ENCODE measurements around the gene ADGRG3.

The ADGRG3 gene

DNA sequence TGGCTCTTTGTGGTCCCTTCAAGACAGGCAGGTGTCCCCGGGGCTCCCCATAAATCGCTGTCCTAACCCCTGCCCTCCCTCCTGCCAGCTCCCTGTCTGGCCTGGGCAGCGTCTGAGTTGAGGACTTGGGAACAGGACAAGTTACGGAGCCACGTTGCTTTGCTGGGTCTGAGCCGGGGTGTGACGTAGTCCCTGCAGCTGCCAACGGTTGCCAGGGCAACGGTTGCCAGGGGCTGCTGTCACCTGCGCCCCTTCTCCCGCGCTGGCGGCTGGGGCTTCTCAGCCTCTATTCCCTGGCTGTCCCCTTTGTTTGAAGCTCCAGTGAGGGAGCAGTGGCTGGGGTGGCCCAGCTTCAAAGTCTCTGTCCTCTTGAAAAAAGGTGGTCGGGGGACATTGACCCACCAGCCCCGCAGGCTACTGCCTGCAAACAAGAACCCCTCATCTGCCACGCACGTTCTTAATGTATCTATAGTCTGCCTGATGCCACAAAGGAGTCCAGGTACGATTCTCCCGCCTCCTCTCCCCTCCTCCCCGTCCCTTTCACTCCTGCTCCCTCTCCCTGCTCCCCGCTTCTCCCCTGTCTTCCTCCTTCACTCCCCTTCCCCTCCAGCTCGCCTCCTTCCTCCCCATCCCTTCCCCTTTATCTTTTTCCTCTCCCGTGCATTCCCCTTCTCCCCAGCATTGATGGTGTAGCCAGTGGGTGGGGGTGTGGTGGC, 28.8 kb upstream of the ADGRG3 start:
- H3K27ac Mint-ChIP-seq = peak overlapping the region in 2 of 3 experiments; percentile 35 to 55
- no peaks in the 10 kb centered on the region for H3K9me3 Mint-ChIP-seq
- TF ChIP-seq, protein P1, sequence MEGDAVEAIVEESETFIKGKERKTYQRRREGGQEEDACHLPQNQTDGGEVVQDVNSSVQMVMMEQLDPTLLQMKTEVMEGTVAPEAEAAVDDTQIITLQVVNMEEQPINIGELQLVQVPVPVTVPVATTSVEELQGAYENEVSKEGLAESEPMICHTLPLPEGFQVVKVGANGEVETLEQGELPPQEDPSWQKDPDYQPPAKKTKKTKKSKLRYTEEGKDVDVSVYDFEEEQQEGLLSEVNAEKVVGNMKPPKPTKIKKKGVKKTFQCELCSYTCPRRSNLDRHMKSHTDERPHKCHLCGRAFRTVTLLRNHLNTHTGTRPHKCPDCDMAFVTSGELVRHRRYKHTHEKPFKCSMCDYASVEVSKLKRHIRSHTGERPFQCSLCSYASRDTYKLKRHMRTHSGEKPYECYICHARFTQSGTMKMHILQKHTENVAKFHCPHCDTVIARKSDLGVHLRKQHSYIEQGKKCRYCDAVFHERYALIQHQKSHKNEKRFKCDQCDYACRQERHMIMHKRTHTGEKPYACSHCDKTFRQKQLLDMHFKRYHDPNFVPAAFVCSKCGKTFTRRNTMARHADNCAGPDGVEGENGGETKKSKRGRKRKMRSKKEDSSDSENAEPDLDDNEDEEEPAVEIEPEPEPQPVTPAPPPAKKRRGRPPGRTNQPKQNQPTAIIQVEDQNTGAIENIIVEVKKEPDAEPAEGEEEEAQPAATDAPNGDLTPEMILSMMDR (IDR thresholded peaks at IDR 0.05; ENCODE audit: unreplicated experiment in 3 of 3) = no peak
- H3K4me3 Mint-ChIP-seq = no peak overlapping the region
- H3K4me1 Mint-ChIP-seq = peaks cover 24% of the 10 kb centered on the region
- peaks cover 12% of the 10 kb centered on the region for H3K27me3 Mint-ChIP-seq (ENCODE audit: low read depth)
- H3K36me3 Mint-ChIP-seq (ENCODE audit: low read depth) = no peaks in the 10 kb centered on the region

DNA sequence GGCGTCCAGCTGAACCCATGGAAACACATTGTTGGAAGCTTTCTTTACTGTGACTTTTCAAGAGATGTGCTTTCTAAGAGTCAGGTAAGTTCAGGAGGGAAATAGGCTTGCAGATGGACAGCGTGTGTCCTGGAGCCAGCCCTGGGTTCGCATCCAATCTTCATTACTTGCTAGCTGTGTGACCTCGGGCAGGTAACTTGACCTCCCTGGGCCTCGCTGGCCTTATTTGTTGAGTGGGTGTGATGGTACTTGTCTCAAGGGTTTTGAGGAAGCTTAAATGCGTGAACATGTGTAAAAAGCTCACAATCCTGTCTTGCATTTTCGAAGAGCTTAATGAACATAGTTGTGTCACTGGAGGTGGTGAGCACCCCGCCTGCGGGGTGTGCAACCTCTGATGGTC, 27.9 kb upstream of the ADGRG3 start:
- Mint-ChIP-seq H3K27ac (peak overlapping the region in 2 of 3 experiments; percentile 55 to 63), H3K27me3 (ENCODE audit: low read depth) (peaks cover 12% of the 10 kb centered on the region), H3K4me3 (peak overlapping the region in 1 of 3 experiments; percentile 17), H3K36me3 (ENCODE audit: low read depth) (no peaks in the 10 kb centered on the region), H3K4me1 (peaks cover 24% of the 10 kb centered on the region), H3K9me3 (no peaks in the 10 kb centered on the region)
- TF ChIP-seq, protein P1 (IDR thresholded peaks at IDR 0.05; ENCODE audit: unreplicated experiment in 3 of 3) = no peak

DNA sequence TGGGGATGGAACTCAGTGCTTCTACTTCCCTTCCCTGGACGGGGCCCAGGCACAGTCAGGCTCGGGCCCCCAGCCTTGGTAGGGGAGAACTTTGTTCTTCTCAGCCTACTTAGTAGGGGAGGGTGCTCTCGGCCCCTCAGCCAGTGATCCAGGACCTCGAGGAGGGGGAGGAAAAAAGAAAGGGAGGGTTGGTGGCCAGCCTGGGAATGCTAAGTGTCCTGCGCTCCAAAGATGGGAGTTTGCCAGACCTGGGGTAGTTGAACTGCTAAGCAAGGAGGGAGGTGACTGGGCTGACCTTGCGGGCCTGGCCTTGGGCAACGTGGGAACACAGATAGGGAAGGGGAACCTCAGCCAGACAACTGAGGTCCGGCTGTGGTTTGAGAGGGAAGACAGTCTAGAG, 27.5 kb upstream of the ADGRG3 start:
- H3K36me3 Mint-ChIP-seq (ENCODE audit: low read depth) = no peaks in the 10 kb centered on the region
- TF ChIP-seq, protein P1 (IDR thresholded peaks at IDR 0.05; ENCODE audit: unreplicated experiment in 3 of 3) = no peak
- H3K4me3 Mint-ChIP-seq = peak overlapping the region in 1 of 3 experiments; percentile 17
- H3K27me3 Mint-ChIP-seq (ENCODE audit: low read depth) = peaks cover 12% of the 10 kb centered on the region
- no peaks in the 10 kb centered on the region for H3K9me3 Mint-ChIP-seq
- peaks cover 26% of the 10 kb centered on the region for H3K4me1 Mint-ChIP-seq
- peak overlapping the region in 2 of 3 experiments; percentile 55 to 63 for H3K27ac Mint-ChIP-seq

DNA sequence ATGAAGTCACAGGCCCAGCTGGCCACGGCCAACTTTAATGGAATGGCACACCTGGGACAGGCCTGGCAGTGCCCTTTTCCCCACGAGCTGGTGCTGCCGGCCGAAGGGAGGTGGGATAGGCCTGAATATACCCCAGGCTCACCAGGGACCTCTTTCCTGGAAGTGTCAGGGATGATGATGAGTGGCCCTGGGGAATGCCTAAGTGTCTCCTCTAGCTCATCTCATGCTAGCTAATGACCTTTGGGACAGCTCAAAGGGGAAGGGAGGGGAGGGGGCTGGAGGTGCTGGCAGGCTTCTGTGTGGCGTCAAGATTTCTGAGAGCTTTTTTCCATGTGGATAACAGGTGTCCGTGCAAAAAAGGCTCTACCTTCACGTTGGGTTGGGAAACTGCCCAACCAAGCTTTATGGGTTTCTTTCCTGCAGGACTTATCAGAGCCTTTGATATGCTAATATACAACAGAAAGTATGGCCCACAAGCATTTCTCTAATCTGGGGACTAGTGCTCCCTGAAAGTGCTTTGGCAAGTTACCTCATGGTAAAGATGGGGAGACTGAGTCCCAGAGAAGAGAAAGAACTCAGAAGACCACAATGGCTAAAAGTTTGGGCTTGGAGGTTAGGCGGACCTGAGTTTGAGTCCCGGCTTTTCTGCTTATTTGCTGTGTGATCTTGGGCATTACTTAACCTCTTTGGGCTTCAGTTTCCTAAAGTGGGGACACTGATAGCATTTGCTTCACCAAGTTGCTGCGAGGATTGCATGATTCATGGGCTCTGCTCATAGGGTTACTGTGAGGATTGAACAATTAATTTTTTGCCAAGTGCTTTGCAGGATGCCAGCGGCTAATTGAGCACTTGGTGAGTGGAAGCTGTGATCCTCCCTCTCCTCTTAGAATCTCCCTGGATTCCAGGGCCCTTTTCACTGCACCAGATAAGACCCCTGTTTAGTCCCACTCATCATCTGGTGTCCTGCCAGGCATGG, 25.7 kb upstream of the ADGRG3 start:
- TF ChIP-seq, protein P1 (IDR thresholded peaks at IDR 0.05; ENCODE audit: unreplicated experiment in 3 of 3) = no peak
- Mint-ChIP-seq H3K36me3 (ENCODE audit: low read depth) (no peaks in the 10 kb centered on the region), H3K4me1 (peaks cover 14% of the 10 kb centered on the region), H3K4me3 (no peak overlapping the region), H3K9me3 (no peaks in the 10 kb centered on the region), H3K27me3 (ENCODE audit: low read depth) (peaks cover 7% of the 10 kb centered on the region), H3K27ac (peak overlapping the region in 2 of 3 experiments; percentile 54 to 59)

DNA sequence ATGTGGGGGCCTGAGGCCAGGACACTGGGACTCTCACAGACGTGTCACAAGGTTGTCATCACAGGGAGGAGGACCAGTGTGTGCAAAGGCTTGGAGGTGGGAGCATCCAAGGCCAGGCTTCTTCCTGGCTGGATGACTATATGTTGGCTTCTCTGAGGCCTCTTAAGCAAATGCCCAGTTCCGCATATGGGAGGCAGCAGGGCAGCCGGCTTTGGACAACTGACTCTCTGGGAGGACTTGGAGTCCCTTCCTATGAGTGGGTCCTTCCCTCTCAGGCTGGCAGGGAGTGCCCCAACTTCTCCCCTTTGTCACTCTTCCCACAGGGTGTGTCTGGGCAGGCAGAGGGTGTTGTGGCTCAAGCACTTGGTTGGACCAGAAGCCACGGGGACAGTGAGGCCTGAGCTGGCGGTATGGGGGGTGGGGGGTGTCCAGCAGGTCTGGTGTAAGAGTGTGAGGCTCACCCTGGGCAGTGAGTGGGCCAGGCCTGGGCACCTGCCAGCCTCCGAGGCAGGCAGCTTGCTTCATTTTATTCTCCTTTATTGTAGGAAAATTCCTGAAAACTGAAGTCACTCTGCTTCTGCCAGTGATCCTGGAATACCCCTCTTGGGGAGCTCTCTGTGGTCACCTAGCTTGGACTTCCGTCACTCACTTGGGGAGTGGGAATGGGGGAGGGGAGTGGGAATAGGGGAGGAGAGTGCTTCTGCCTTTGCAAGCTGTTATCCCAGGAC, 24.8 kb upstream of the ADGRG3 start:
- H3K4me3 Mint-ChIP-seq = no peak overlapping the region
- H3K36me3 Mint-ChIP-seq (ENCODE audit: low read depth) = no peaks in the 10 kb centered on the region
- peaks cover 6% of the 10 kb centered on the region for H3K4me1 Mint-ChIP-seq
- H3K27ac Mint-ChIP-seq = peak overlapping the region in 2 of 3 experiments; percentile 54 to 59
- TF ChIP-seq, protein P1 (IDR thresholded peaks at IDR 0.05; ENCODE audit: unreplicated experiment in 3 of 3) = no peak
- H3K9me3 Mint-ChIP-seq = no peaks in the 10 kb centered on the region
- H3K27me3 Mint-ChIP-seq (ENCODE audit: low read depth) = peaks cover 11% of the 10 kb centered on the region
